Measurements from ENCODE around the gene PSMD14. TPM values are rescaled to one million over a fixed set of nuclear protein-coding genes. Genes with fewer than 3 reads are reported as not detected.

PSMD14 gene
- total RNA-seq, 1 experiment from 2014 or later = 83.7 TPM

- H3K18ac ChIP-seq (ENCODE audit: insufficient read length, low read depth, low read length) = no peak overlapping the region
- H3K56ac ChIP-seq (ENCODE audit: insufficient read length, low read depth, low read length) = no peak overlapping the region
- H4K91ac ChIP-seq (ENCODE audit: insufficient read length, low read depth, low read length) = no peak overlapping the region
- no peaks in the 10 kb centered on the region for H3K9me3 Mint-ChIP-seq
- no peak overlapping the region for H3K4ac ChIP-seq (ENCODE audit: low read depth, low read length)
- H2BK12ac ChIP-seq (ENCODE audit: insufficient read length, low read depth, low read length) = no peak overlapping the region
- no peak overlapping the region for H4K5ac ChIP-seq (ENCODE audit: insufficient read length, low read depth, low read length)
- peaks cover 9 to 22% (median 21%) of the 10 kb centered on the region in 3 experiments; a peak in 5 of 7 replicates for H3K36me3 Mint-ChIP-seq (ENCODE audit: insufficient read depth in 1 of 3, low read depth in 3 of 3)
- no peak overlapping the region for H3T11ph ChIP-seq (ENCODE audit: low read length)
- H2AK5ac ChIP-seq (ENCODE audit: insufficient read length, low read length) = no peak overlapping the region
- no peaks in the 10 kb centered on the region for H3K23me2 ChIP-seq (ENCODE audit: insufficient read length, low read depth, low read length, poor library complexity, severe bottlenecking)
- H4K20me1 ChIP-seq (ENCODE audit: control insufficient read depth, insufficient read depth, insufficient read length) = no peaks in the 10 kb centered on the region
- H2BK5ac ChIP-seq (ENCODE audit: insufficient read length, low read length) = no peak overlapping the region
- H2BK120ac ChIP-seq (ENCODE audit: low read depth, low read length, poor library complexity, severe bottlenecking) = no peak overlapping the region
- no peak overlapping the region for H3K4me3 Mint-ChIP-seq
- no peak for TF ChIP-seq CTCF (conservative IDR thresholded peaks at IDR 0.05)
- no peak overlapping the region for H3K14ac ChIP-seq (ENCODE audit: insufficient read depth, low read length)
- no peak overlapping the region for H3K27ac Mint-ChIP-seq
- H3K9me3 ChIP-seq (ENCODE audit: control insufficient read depth, low read depth, low read length) = no peaks in the 10 kb centered on the region
- no peak for DNase-seq
- no peak overlapping the region for H3K4me2 ChIP-seq (ENCODE audit: insufficient read depth, insufficient read length, low read length)
- no peaks in the 10 kb centered on the region for H3K79me1 ChIP-seq (ENCODE audit: insufficient read depth, low read depth, low read length, poor library complexity, severe bottlenecking)
- no peaks in the 10 kb centered on the region for H3K27me3 Mint-ChIP-seq (ENCODE audit: low read depth)
- H3K9ac ChIP-seq (ENCODE audit: extremely low read depth, insufficient read length, low read length) = no peak overlapping the region
- H4K8ac ChIP-seq (replicated peaks; ENCODE audit: insufficient read length, low read depth, low read length) = no peak overlapping the region
- no peaks in the 10 kb centered on the region for H3K27me3 ChIP-seq (ENCODE audit: insufficient read depth, low read length)
- peaks cover 13% of the 10 kb centered on the region; the same call in 1 of the 2 replicates for H3K79me2 ChIP-seq (ENCODE audit: insufficient read depth, low read length)
- H2BK20ac ChIP-seq (ENCODE audit: low read depth, low read length, poor library complexity, severe bottlenecking) = no peak overlapping the region
- H2AFZ ChIP-seq (ENCODE audit: low read length) = no peak overlapping the region
- H3K27ac ChIP-seq (ENCODE audit: insufficient read length, low read depth, low read length) = no peak overlapping the region
- peaks cover 8% of the 10 kb centered on the region in 2 experiments for H3K4me1 Mint-ChIP-seq
- peaks cover 1% of the 10 kb centered on the region; the same call in 1 of the 2 replicates for H3K4me1 ChIP-seq (ENCODE audit: insufficient read depth, low read length)
- H2BK15ac ChIP-seq (ENCODE audit: low read depth, low read length) = no peak overlapping the region
- no peak overlapping the region for H3K23ac ChIP-seq (ENCODE audit: insufficient read length, low read depth, low read length)
Observed at GRCh38 chr2:161316701-161317100, 8.5 kb downstream of the PSMD14 start.
